HG03139 (cell line): ENCODE data around the gene SUV39H2.
A peak's percentile ranks its signal among the peaks of the same experiment; 100 is the strongest.
"Not testable (repeated sequence)": the region's sequence is repeated elsewhere in the genome, so short reads cannot be mapped to it uniquely, and the experiment has no call there.

ENCODE experiments used
- ATAC-seq: cut with Tn5 transposase; IDR thresholded peaks from one replicate; pipeline ENCODE4 v1.9.1; 2021; ENCODE audit not compliant: unreplicated experiment

The SUV39H2 gene

DNA sequence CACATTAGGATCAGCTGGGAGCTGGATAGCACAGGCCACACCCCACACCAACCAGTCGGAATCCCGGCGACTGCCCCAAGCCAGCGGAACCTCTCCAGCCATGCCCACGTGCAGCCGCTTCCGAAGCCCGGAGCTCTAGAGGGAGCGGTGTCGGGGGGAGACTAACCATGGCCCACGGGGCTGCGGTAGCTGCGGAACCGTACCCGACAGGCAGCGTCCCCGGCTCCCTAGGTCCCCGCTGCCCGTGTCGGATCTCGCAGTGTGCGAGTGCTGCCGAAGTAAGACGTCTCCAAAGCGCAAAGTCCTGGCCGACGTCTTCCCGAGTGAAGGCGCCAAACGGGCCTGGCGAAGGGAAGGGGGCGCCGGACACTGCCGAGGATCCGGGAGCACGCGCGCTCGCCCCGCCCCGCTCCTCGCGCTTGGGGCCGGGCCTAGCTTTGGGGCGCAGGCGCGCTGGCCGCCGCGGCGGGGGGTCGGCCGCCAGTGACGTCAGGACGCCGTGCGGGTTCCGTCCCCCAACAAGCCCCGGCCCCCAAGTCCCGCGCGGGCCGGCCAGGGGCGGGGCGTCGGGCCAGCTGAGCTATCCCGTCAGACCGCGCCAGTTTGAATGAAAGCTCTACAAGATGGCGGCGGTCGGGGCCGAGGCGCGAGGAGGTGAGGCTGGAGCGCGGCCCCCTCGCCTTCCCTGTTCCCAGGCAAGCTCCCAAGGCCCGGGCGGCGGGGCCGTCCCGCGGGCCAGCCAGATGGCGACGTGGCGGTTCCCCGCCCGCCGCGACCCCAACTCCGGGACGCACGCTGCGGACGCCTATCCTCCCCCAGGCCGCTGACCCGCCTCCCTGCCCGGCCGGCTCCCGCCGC is at the start of gene SUV39H2:
TSS of gene SUV39H2 (plus strand) at position 601 of the 858 bp plus-strand sequence. CDS start at position 624, 23 bp downstream.
- peak; percentile 88 for ATAC-seq

DNA sequence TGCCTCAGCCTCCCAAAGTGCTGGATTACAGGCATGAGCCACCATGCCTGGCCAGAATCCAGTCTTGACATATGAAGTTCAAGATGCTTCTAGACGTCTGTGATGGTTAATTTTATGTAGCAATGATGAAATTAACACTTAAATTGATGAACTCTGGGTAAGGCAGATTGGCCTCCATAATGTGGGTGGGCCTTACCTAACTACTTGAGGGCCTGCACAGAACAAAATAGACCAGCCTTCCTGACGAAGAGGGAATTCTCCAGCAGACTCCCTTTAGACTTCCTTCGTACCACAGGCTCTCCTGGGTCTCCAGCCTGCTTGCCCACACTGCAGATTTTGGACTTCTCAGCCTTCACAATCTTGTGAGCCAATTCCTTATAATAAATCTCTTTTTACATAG is 45.6 kb upstream of the SUV39H2 start:
- no peak for ATAC-seq

DNA sequence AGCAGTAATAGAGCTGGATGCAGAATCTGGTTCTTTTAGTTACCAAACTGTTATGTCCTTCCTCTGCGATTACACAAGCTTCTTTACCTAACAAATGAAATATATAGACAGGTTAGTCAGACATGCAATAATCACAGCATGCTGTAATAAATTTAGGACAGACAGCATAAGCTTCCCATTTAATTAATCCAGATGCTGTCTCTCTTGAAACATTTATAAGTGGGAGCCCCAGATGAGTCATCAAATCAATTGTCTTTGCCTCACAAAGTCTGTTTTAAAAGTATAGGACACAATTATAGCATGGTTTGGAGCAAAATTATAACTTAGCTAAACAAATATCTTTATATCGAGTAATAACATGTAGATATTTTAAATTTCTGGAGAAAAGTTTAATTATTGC is 42.5 kb upstream of the SUV39H2 start:
- ATAC-seq: no peak

DNA sequence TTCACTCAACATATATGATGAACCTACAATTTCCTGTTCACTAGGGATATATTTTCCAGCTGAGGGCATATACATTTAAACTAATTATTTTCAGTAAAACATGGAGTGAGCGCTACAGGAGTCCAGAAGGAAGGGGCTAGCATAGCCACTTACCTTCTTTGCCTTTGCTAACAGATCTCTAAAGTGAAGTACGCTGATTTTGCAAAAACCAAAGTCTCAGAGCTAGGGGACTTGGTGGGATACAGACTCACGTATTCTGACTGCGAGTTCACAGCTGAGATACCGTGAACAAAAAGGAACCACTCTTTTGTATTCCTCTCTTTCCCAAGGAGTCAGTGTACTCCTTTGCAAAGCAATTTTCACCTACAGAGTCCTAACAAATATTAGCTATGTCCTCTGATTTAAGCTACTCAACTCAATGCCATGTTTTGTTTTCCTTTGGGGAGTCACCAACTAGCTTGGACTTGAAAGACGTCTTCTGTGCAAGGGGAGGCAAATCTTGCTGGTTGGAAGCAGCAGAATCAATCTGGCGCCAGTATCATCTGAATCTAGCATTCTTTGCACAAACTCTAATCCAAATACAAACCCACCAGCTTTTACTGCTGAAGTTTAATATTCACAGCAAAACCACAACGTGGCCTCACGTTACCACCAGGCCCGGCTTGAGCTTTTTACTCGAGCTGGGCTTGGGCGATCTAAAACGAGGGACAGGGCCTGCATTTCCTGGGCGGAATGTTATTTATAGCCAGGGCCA is 41.5 kb upstream of the SUV39H2 start:
- ATAC-seq: no peak

- ATAC-seq: peak; percentile 89
These were observed 40.7 kb upstream of the SUV39H2 start, which contains the start of the genes CDNF, HSPA14 and MSANTD7 for GRCh38 chr10:14837757-14838581. CDNF (minus strand) TSS chr10:14838037; CDS start chr10:14837946, 91 bp downstream. HSPA14 (plus strand) TSS chr10:14838306; CDS start chr10:14838403, 97 bp downstream. MSANTD7 (plus strand) TSS chr10:14838306; CDS start chr10:14842285, 3,979 bp downstream.

DNA sequence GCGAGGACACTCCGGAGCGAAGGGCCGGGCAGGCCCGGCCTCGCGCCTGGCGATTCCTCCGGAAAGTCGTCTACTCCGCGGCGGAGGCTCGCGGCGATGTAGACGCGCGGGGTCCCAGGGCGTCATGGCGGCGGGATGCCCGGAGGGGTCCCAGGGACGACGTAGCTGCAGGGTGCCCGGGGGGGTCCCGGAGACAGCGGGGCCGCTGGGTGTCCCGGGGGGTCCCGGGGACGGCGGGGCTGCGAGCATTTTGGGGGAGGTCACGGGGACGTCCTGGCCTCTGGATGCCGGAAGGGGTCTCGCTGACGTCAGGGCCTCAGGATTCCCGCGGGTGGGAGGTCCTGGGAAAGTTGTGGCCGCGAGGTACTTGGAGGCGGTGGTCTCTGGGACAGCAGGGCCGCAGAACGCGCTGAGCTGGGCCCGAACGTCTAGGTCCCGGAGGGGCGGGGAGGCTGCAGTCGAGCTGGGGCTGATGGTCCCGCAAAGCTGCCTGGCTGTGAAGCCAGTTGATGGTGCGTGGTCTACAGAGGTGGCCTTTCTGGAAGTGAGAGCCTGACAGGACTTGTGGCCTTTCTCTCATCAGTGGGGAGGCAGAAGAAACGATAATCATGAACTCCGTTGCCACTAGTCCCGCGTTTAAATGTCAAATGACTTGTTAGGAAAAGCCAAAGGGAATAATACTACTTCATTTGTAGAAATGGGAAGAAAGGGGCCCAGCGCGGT is 39.9 kb upstream of the SUV39H2 start:
- ATAC-seq: peak; percentile 6

DNA sequence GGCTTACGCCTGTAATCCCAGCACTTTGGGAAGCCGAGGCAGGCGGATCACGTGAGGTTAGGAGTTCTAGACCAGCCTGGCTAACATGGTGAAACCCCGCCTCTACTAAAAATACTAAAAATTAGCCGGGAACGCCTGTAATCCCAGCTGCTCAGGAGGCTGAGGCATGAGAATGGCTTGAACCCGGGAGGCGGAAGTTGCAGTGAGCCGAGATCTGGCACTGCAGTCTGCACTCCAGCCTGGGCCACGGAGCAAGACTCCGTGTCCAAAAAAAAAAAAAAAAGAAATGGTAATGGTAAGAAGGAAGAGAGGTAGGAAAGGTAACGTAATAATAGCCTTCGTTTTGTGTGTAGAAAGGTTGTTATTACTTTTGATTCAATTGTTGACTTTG is 39.4 kb upstream of the SUV39H2 start:
- ATAC-seq: no peak

GRCh38 chr10:14840178-14840577 is 38.5 kb upstream of the SUV39H2 start:
- ATAC-seq: no peak

GRCh38 chr10:14843327-14843988 is 35.2 kb upstream of the SUV39H2 start:
- ATAC-seq: no peak

GRCh38 chr10:14844948-14845347 is 33.7 kb upstream of the SUV39H2 start:
- ATAC-seq: no peak

- ATAC-seq: no peak
These were observed 26.4 kb upstream of the SUV39H2 start for GRCh38 chr10:14852236-14852635.

- no peak for ATAC-seq
These were observed 23.2 kb upstream of the SUV39H2 start for GRCh38 chr10:14855453-14855852.

DNA sequence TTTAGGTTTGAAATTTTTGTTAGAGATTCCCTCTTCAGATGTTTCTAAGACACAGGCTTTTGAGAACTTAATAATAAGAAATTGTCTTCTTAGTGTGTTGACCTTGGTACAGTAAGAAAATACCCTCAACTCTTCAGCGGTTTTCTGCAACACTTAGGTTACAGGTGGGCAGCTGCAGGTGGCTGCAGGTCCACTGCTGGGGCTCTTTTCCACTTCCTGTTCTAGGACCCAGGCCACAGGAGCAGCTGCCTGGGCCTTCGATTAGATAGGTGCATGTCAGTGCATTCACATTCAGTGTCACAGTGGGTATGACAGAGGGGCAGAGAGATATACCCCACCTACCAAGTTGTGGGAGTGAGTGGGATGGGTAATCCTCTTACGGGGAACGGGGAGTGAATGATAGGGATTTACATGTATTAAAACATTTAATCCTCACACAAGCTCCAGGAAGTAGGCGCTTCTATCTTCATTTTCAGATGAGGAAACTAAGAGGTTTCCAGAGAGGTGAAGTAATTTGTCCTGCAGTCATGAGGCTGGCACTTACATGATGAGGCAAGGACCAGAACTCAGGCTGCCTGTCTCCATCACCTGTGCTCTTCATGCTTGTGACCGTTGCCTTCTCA is 20.2 kb upstream of the SUV39H2 start:
- no peak for ATAC-seq

- no peak for ATAC-seq
These were observed 19.6 kb upstream of the SUV39H2 start for GRCh38 chr10:14859043-14859442.

DNA sequence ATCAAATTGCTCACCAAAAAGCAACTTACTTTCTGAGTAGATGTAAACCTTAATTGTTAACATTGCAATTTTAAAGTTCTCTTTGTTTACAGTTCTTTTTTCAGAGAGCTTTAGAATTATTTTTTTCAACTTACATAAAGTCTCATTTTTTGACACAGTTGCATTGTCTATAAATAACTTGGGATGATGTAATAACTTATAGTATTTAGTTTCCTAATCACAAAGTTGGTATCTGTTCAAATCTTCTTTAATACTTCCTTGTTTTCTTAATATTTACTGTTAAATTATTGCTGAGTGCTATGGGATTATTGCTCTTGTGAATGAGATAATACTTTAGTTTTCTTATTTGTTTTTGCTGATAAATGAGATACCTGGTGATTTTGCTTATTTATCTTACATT is 18.9 kb upstream of the SUV39H2 start:
- ATAC-seq: no peak

GRCh38 chr10:14860791-14861190 is 17.9 kb upstream of the SUV39H2 start:
- ATAC-seq: no peak

- ATAC-seq: not testable (repeated sequence)
These were observed 14.2 kb upstream of the SUV39H2 start for GRCh38 chr10:14864466-14864865.

DNA sequence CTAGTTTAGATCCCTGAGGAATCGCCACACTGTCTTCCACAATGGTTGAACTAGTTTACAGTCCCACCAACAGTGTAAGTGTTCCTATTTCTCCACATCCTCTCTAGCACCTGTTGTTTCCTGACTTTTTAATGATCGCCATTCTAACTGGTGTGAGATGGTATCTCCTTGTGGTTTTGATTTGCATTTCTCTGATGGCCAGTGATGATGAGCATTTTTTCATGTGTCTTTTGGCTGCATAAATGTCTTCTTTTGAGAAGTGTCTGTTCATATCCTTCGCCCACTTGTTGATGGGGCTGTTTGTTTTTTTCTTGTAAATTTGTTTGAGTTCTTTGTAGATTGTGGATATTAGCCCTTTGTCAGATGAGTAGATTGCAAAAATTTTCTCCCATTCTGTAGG is 13.8 kb upstream of the SUV39H2 start:
- ATAC-seq: not testable (repeated sequence)

DNA sequence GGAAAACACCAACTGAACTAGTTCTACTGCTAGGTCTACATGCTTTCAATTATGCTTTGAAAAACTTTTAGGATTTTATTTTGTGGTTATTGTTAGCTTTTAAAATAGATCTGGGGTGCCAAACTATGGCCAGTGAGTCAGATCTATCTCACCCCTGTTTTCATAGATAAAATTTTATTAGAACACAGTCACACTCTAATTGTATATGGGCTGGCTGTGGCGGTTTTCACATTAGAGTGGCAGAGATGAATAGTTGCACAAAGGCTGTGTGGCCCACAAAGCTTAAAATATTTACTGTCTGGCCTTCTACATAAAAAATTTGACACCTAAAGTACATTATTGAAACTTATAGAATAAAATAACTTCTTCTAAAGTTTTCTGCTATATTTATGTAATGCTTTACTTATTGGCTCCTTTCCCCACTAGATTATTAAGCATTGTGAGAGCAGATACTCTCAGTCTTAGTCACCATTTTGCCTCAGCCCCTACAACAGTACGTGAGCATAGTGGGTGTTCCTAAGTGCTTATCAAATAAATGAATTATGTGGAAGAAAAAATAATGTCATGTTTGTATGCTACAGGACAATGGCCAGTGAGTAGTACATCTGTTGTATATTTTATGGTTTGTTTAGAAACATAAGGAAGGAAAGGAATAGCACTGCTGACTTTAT is 5.4 kb upstream of the SUV39H2 start:
- ATAC-seq: no peak
